Brain microvascular endothelial cell (primary cell): ENCODE results near the gene HS3ST4.

Experiments used
- DNase-seq: peaks from one replicate; pipeline ENCODE4 v3.0.0-alpha.2; 2020
- H3K27ac ChIP-seq: fragments of 250-450 bp; sonication (Bioruptor Pico); 2 replicates; pipeline ENCODE4 v1.5.1; 2020; ENCODE audit warnings: mild to moderate bottlenecking, moderate library complexity
- H3K27me3 ChIP-seq: fragments of 250-450 bp; sonication (Bioruptor Pico); replicated peaks from 2 replicates; pipeline ENCODE4 v1.5.1; 2020; ENCODE audit warnings: mild to moderate bottlenecking
- H3K36me3 ChIP-seq: fragments of 250-450 bp; sonication (Bioruptor Pico); replicated peaks from 2 replicates; pipeline ENCODE4 v1.5.1; 2020; ENCODE audit warnings: mild to moderate bottlenecking
- H3K4me3 ChIP-seq: 2 replicates; pipeline ENCODE4 v1.5.1; 2011; ENCODE audit warnings: low read depth, mild to moderate bottlenecking, control low read depth, low read length, moderate library complexity
- CTCF ChIP-seq: IDR thresholded peaks from 2 replicates; pipeline ENCODE4 v1.5.1; 2011; ENCODE audit warnings: low read depth, mild to moderate bottlenecking, moderate library complexity, low read length, control low read depth, inconsistent platforms; ENCODE audit errors: missing control alignments
- in situ Hi-C: cut with HindIII; loops from 2 replicates; pipeline ENCODE4 v1.10.0; 2017; ENCODE audit warnings: low sequenced_read_pairs, low pct_ligation_motif_present

HS3ST4 gene

DNA sequence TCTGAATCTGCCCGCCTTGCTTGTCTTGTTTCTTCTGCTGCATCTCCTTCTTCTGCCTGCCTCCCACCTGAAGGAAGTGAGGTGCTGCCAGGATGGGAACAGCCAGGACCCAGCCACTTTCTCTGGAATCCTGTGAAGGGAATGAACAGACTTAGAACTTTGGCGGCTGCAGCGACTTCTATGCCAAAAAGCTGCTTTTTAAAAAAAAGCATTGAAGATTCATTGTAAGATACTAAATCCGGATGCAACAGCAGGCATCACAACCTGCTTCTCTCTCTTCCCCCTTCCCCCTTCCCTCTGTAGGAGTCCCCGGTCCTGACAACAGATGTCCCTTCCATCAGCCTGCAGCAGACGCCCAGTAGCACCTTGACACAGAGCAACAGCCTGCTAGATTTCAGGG is 176.3 kb downstream of the HS3ST4 start:
- in situ Hi-C loops, result no loop called here
- no peaks in the 10 kb centered on the region for H3K36me3 ChIP-seq
- no peak for DNase-seq
- H3K27me3 ChIP-seq, result no peaks in the 10 kb centered on the region
- H3K4me3 ChIP-seq, result no peak overlapping the region
- no peak overlapping the region for H3K27ac ChIP-seq
- TF ChIP-seq CTCF, result no peak

DNA sequence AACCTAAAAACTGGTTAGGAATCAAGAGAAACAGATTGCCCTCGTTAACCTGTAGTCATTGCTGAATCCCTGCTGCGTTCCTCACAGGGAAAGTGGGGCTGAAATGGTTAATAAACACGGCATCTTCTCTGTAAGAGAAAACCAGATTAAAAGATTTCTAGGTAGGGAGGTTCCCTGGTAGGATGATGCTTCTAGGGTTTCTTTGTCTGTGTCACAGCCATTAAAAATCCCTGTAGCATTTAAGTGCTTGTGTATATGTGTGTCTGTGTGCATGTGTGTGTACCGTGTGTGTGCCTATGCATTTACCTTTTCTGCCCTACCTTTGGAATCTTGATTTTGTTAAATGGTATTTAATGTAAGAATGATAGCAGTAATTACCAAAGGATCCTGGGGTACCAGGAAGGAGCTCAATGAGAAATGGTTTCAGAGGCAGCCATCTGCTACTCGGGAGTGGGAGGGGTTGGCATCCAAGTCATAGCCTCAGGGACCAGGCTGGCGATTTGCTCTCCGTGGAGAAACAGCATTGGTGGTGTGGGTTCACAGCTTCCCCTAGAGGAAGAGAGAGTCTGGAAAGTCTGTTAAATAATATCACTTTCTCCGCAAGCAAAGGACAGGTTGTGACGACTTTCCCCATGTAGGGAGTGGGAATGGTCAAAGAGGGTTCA is 177.1 kb downstream of the HS3ST4 start:
- no peak overlapping the region for H3K27ac ChIP-seq
- no peaks in the 10 kb centered on the region for H3K27me3 ChIP-seq
- H3K4me3 ChIP-seq, result no peak overlapping the region
- no peak for TF ChIP-seq CTCF
- DNase-seq, result no peak
- in situ Hi-C loops, result no loop called here
- no peaks in the 10 kb centered on the region for H3K36me3 ChIP-seq

GRCh38 chr16:25872369-25873070 is 180.8 kb downstream of the HS3ST4 start:
- Histone ChIP-seq H3K27ac (no peak overlapping the region), H3K4me3 (no peak overlapping the region), H3K27me3 (no peaks in the 10 kb centered on the region), H3K36me3 (no peaks in the 10 kb centered on the region)
- no peak for DNase-seq
- in situ Hi-C loops, result no loop called here
- no peak for TF ChIP-seq CTCF

GRCh38 chr16:25874196-25874595 is 182.4 kb downstream of the HS3ST4 start:
- no peak for TF ChIP-seq CTCF
- DNase-seq, result no peak
- Histone ChIP-seq H3K27ac (no peak overlapping the region), H3K27me3 (no peaks in the 10 kb centered on the region), H3K36me3 (no peaks in the 10 kb centered on the region), H3K4me3 (no peak overlapping the region)
- in situ Hi-C loops, result no loop called here

GRCh38 chr16:25875956-25876598 is 184.3 kb downstream of the HS3ST4 start:
- H3K36me3 ChIP-seq, result no peaks in the 10 kb centered on the region
- no peak overlapping the region for H3K4me3 ChIP-seq
- in situ Hi-C loops, result no loop called here
- no peak for DNase-seq
- no peak overlapping the region for H3K27ac ChIP-seq
- no peak for TF ChIP-seq CTCF
- no peaks in the 10 kb centered on the region for H3K27me3 ChIP-seq
